K562 (cell line): Measurements from ENCODE around the gene ZDHHC5. TPM values are rescaled to one million over a fixed set of nuclear protein-coding genes. Genes with fewer than 3 reads are reported as not detected.

Experiments
- ATAC-seq: fragments of 200-7000 bp; cut with Tn5 transposase; 3 replicates; pipeline ENCODE4 v1.9.1; 2020; ENCODE audit warnings: moderate library complexity
- BruUV-seq: library from RNA; stranded (reverse); fragments of 400-500 nt; replicated peaks from 2 replicates; lab custom pipeline; 2021; lab: Mats Ljungman, UMichigan
- CTCF ChIA-PET: fragments of 300-600 bp; formaldehyde crosslinking; extraction: SDS; loops from one replicate; lab custom pipeline; 2021; ENCODE audit warnings: low intra/inter-chr PET ratio; lab: Yijun Ruan, JAX
- POLR2A ChIA-PET: fragments of 300-600, 350-650 bp; sonication (Branson Sonifier 250); formaldehyde crosslinking; extraction: SDS; loops from one replicate; lab custom pipeline; 2021; ENCODE audit warnings: antibody characterized with exemption, inconsistent platforms; lab: Yijun Ruan, JAX
- DNase-seq, 4 experiments: peaks; one replicate each; pipeline versions ENCODE4 v3.0.0 to v3.0.0-alpha.2; 2011 to 2018; ENCODE audit warnings: low spot score in 3 of 4, mixed read lengths in 3 of 4; ENCODE audit errors: extremely low read depth in 1 of 4
- FAIRE-seq: peaks from 2 replicates; lab custom pipeline; 2011; peaks lifted over from hg19 to GRCh38; lab: Jason Lieb, UNC
- H2AFZ ChIP-seq: 2 replicates; pipeline ENCODE4 v1.6.0; 2011; ENCODE audit warnings: low read depth, low read length, control low read depth, inconsistent platforms
- H3K27ac ChIP-seq: fragments of 200-600 bp; 3 replicates; pipeline ENCODE4 v1.8.0; 2011; ENCODE audit warnings: low read depth, mild to moderate bottlenecking, control low read depth, inconsistent platforms, low read length, moderate library complexity, mixed read lengths; ENCODE audit errors: extremely low read depth
- H3K27me3 ChIP-seq, 2 experiments: fragments of 300-600 bp in 1 of 2; 2 replicates in 1 of 2; 3 replicates in 1 of 2; pipeline versions ENCODE4 v1.6.0 to v1.8.0; 2011; ENCODE audit warnings: inconsistent platforms in 2 of 2, low read length in 2 of 2, mild to moderate bottlenecking in 1 of 2, mixed read lengths in 1 of 2, moderate library complexity in 1 of 2; ENCODE audit not compliant: control insufficient read depth in 2 of 2, insufficient read depth in 2 of 2
- H3K36me3 ChIP-seq: fragments of 300-600 bp; 3 replicates; pipeline ENCODE4 v1.8.0; 2011; ENCODE audit warnings: mild to moderate bottlenecking, low read length, inconsistent platforms; ENCODE audit not compliant: control insufficient read depth, insufficient read depth
- H3K4me1 ChIP-seq, 2 experiments: fragments of 200-600 bp in 1 of 2; replicated peaks in 1 of 2; 2 replicates in 1 of 2; 3 replicates in 1 of 2; pipeline versions ENCODE4 v1.5.1 to v1.8.0; 2011; ENCODE audit warnings: inconsistent platforms in 2 of 2, low read length in 2 of 2, mild to moderate bottlenecking in 1 of 2, mixed read lengths in 1 of 2, moderate library complexity in 1 of 2; ENCODE audit not compliant: control insufficient read depth in 2 of 2, insufficient read depth in 2 of 2
- H3K4me2 ChIP-seq: 2 replicates; pipeline ENCODE4 v1.6.1; 2011; ENCODE audit warnings: low read length, control low read depth, inconsistent platforms, mixed read lengths; ENCODE audit not compliant: insufficient read depth
- H3K4me3 ChIP-seq: fragments of 200-600 bp; sonication (generic), shearing (Covaris generic); 2 replicates; pipeline ENCODE4 v1.5.1; 2016; ENCODE audit warnings: control low read depth, inconsistent platforms
- H3K79me2 ChIP-seq: fragments of 200-600 bp; 3 replicates; pipeline ENCODE4 v1.8.0; 2011; ENCODE audit warnings: low read length, inconsistent platforms; ENCODE audit not compliant: control insufficient read depth, insufficient read depth
- H3K9ac ChIP-seq, 2 experiments: 2 replicates each; pipeline versions ENCODE4 v1.6.0 to v1.6.1; 2011; ENCODE audit warnings: low read depth in 2 of 2, low read length in 2 of 2, control low read depth in 1 of 2, inconsistent platforms in 1 of 2, mild to moderate bottlenecking in 1 of 2, mixed read lengths in 1 of 2; ENCODE audit not compliant: insufficient read depth in 1 of 2
- H3K9me1 ChIP-seq: one replicate; pipeline ENCODE4 v1.6.0; 2011; ENCODE audit warnings: inconsistent platforms, mild to moderate bottlenecking, low read length, moderate library complexity; ENCODE audit not compliant: control insufficient read depth, insufficient read depth
- H3K9me3 ChIP-seq: replicated peaks from 2 replicates; pipeline ENCODE4 v1.5.1; 2011; ENCODE audit warnings: low read depth, low read length, inconsistent platforms; ENCODE audit not compliant: control insufficient read depth, insufficient read depth
- H4K20me1 ChIP-seq: replicated peaks from 2 replicates; pipeline ENCODE4 v1.6.1; 2011; ENCODE audit warnings: low read length, inconsistent platforms, mixed read lengths; ENCODE audit not compliant: control insufficient read depth, insufficient read depth
- BCOR ChIP-seq: fragments of 450-650 bp; IDR thresholded peaks from 2 replicates; pipeline ENCODE4 v1.6.1; 2016
- DEAF1 ChIP-seq: fragments of 450-650 bp; formaldehyde crosslinking; IDR thresholded peaks from 2 replicates; pipeline ENCODE4 v1.4.0; 2020; ENCODE audit warnings: mild to moderate bottlenecking, moderate library complexity
- FOXK1 ChIP-seq: sonication (generic); formaldehyde crosslinking; IDR thresholded peaks from 2 replicates; pipeline ENCODE4 v1.8.0; 2022; ENCODE audit warnings: missing genetic modification reagents, mild to moderate bottlenecking, borderline replicate concordance
- KAT8 ChIP-seq: fragments of 450-650 bp; IDR thresholded peaks from 2 replicates; pipeline ENCODE4 v1.6.1; 2016; ENCODE audit warnings: low read depth, mild to moderate bottlenecking
- KDM1A ChIP-seq, 2 experiments: fragments of 450-650 bp; IDR thresholded peaks; 2 replicates each; pipeline ENCODE4 v1.6.1; 2016; ENCODE audit warnings: mild to moderate bottlenecking in 2 of 2
- REST ChIP-seq, 2 experiments: fragments of 450-650 bp; formaldehyde crosslinking in 1 of 2; IDR thresholded peaks; 2 replicates each; pipeline versions ENCODE4 v1.4.0 to v1.6.1; 2014 to 2020; ENCODE audit warnings: mild to moderate bottlenecking in 2 of 2, borderline replicate concordance in 1 of 2, low read depth in 1 of 2
- ZNF449 ChIP-seq: fragments of 250-450 bp; sonication (Bioruptor Pico); IDR thresholded peaks from 2 replicates; pipeline ENCODE4 v1.8.0; 2022; ENCODE audit warnings: moderate library complexity, mild to moderate bottlenecking, inconsistent platforms
- WGBS: fragments of 100-300 bp; shearing (Covaris generic); methylation state at CpG from one replicate; pipeline ENCODE4 v1.1.6; 2016; ENCODE audit warnings: low coverage, mixed read lengths; ENCODE audit not compliant: insufficient coverage; ENCODE audit errors: missing lambda C conversion rate; 5-methylcytosine and 5-hydroxymethylcytosine counted together
- in situ Hi-C: fragments of 300-500 bp; cut with MboI; formaldehyde crosslinking; loops from 4 replicates; pipeline ENCODE4 v1.15.0; 2018; ENCODE audit warnings: inconsistent platforms, mixed read lengths
- intact Hi-C: fragments of 100-400 bp; cut with micrococcal nuclease; formaldehyde crosslinking; loops from 2 replicates; pipeline ENCODE4 v1.14.2; 2022
- polyA plus RNA-seq, 8 experiments: library from polyadenylated mRNA; depleted of rRNA in 4 of 8; stranded (reverse) in 5 of 8; unstranded in 3 of 8; fragments of >200 nt; fragmentation: Nextera tagmentation in 2 of 8; fragmentation: Illumina TruSeq in 1 of 8; extraction: Ambion mirVana in 2 of 8; extraction: Trizol in 1 of 8; gene quantifications; 2 replicates each; pipeline versions ENCODE4 v1.2.1 to v1.2.3, GENCODE V29; 2011 to 2014; ENCODE audit warnings: inconsistent platforms in 1 of 8, missing spikeins in 1 of 8
- total RNA-seq, 7 experiments: library from RNA; depleted of rRNA in 6 of 7; stranded (reverse); fragments of >200 nt in 6 of 7; fragmentation: Illumina TruSeq in 2 of 7; extraction: Trizol in 2 of 7; gene quantifications; 2 replicates each; pipeline versions ENCODE4 v1.2.1 to v1.2.3, GENCODE V29; 2011 to 2021; ENCODE audit warnings: low replicate concordance in 1 of 7

The ZDHHC5 gene
- total and polyA plus RNA-seq, 9 of the 15 experiments (the other 6 are each of a cell fraction or from before 2014, with no cell fraction given): 3.8 to 64.2 (median 35.9) TPM

- in situ Hi-C loops: loop anchor here (5.0 to 10.0 kb wide), 3 partner anchors 74 to 299 kb away; partner anchors contain the start of gene UBE2L6
- TF ChIP-seq FOXK1 (no peak), KDM1A (IDR thresholded peaks at IDR 0.05) (0 out of 4 replicates have a peak, but pooled peaks of 1 of the 2 experiments have one; percentile 21), BCOR (peak; percentile 53; the same call in 1 of the 2 replicates), ZNF449 (CRISPR knock-in tag) (no peak), REST (IDR thresholded peaks at IDR 0.05; ENCODE audit: borderline replicate concordance) (peak; percentile 60; the same call in 1 of the 2 replicates), REST (CRISPR knock-in tag; IDR thresholded peaks at IDR 0.05; ENCODE audit: low read depth) (no peak), KAT8 (no peak), DEAF1 (peak; percentile 82)
These were observed 26.7 kb upstream of the ZDHHC5 start for GRCh38 chr11:57641011-57641807.

More at GRCh38 chr11:57641011-57641807, 26.7 kb upstream of the ZDHHC5 start:
- intact Hi-C loops: loop anchor here (1.0 kb wide), 3 partner anchors 73 to 184 kb away; partner anchors contain the start of gene TIMM10
- Histone ChIP-seq H4K20me1 (no peaks in the 10 kb centered on the region), H3K4me3 (no peak overlapping the region), H3K4me2 (no peak overlapping the region), H3K36me3 (no peaks in the 10 kb centered on the region), H3K27ac (no peak overlapping the region), H3K9ac (no peak overlapping the region; a peak in 1 of 4 replicates), H3K9me3 (no peaks in the 10 kb centered on the region), H3K4me1 (peaks cover 10 to 17% of the 10 kb centered on the region in 2 experiments; a peak in 4 of 5 replicates), H3K79me2 (no peaks in the 10 kb centered on the region), H2AFZ (peak overlapping the region; percentile 48), H3K9me1 (no peaks in the 10 kb centered on the region), H3K27me3 (peaks cover 0 to 2% of the 10 kb centered on the region in 2 experiments; a peak in 1 of 5 replicates)
- CTCF ChIA-PET: interaction anchor here (0.6 to 2.8 kb wide), 8 partner anchors 68 to 799 kb away, joined by 3 to 37 read pairs (median 4); partner anchors contain the start of gene UBE2L6
- ATAC-seq (peak; percentile 76), DNase-seq (peak; percentile 52 to 67 (median 58)), FAIRE-seq (peak; percentile 77)
- WGBS: 6% methylated on average over 7 of the region's 7 CpGs
- POLR2A ChIA-PET: interaction anchor here (0.6 to 2.0 kb wide), 10 partner anchors 8 to 419 kb away, joined by 3 to 9 read pairs (median 3); partner anchors contain the start of genes SELENOH and UBE2L6
- no TSS peak for BruUV-seq
